Measurements from ENCODE around the gene PCDHGA10.
A peak's percentile ranks its signal among the peaks of the same experiment; 100 is the strongest.
"Not testable (repeated sequence)": the region's sequence is repeated elsewhere in the genome, so short reads cannot be mapped to it uniquely, and the experiment has no call there.

Gene PCDHGA10

DNA sequence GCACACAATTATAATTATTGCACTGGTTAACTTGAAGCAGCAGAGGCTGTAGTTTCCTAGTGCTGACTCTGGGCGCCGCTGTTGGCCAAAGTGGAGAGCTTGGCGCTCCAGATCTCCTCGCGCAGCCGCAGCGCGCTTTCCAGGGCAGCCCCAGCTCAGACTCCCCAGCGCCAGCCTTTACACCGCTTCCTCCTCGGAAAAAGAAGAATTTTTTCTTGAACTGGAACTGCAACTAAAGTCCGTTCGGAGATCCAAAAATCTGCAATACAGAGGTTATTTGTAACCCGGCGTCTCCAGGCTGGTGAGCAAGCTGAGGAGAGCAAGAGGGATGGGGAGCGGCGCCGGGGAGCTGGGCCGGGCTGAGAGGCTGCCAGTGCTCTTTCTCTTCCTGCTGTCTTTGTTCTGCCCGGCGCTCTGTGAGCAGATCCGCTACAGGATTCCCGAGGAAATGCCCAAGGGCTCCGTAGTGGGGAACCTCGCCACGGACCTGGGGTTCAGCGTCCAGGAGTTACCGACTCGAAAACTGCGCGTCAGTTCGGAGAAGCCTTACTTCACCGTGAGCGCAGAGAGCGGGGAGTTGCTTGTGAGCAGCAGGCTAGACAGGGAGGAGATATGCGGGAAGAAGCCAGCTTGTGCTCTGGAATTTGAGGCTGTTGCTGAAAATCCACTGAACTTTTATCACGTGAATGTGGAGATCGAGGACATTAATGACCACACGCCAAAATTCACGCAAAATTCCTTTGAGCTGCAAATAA is 25.1 kb upstream of the PCDHGA10 start, which contains the start of gene PCDHGB4:
TSS of gene PCDHGB4 (plus strand) at position 142 of the 755 bp plus-strand sequence. CDS start at position 329, 187 bp downstream.
- H3K27ac ChIP-seq: not testable (repeated sequence)
- TF ChIP-seq, protein P1, sequence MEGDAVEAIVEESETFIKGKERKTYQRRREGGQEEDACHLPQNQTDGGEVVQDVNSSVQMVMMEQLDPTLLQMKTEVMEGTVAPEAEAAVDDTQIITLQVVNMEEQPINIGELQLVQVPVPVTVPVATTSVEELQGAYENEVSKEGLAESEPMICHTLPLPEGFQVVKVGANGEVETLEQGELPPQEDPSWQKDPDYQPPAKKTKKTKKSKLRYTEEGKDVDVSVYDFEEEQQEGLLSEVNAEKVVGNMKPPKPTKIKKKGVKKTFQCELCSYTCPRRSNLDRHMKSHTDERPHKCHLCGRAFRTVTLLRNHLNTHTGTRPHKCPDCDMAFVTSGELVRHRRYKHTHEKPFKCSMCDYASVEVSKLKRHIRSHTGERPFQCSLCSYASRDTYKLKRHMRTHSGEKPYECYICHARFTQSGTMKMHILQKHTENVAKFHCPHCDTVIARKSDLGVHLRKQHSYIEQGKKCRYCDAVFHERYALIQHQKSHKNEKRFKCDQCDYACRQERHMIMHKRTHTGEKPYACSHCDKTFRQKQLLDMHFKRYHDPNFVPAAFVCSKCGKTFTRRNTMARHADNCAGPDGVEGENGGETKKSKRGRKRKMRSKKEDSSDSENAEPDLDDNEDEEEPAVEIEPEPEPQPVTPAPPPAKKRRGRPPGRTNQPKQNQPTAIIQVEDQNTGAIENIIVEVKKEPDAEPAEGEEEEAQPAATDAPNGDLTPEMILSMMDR (conservative IDR thresholded peaks at IDR 0.05): peak; percentile 75

DNA sequence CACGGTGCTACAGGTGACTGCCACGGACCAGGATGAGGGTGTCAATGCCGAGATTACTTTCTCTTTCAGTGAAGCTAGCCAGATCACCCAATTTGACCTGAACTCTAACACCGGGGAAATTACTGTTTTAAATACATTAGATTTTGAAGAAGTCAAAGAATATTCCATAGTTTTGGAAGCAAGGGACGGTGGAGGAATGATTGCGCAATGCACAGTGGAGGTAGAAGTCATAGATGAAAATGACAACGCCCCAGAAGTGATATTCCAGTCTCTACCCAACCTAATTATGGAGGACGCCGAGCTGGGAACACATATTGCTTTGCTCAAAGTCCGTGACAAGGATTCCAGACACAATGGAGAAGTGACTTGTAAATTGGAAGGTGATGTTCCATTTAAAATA is 24.1 kb upstream of the PCDHGA10 start:
- TF ChIP-seq ZFX (IDR thresholded peaks at IDR 0.05): no peak
- TF ChIP-seq, protein P1 (conservative IDR thresholded peaks at IDR 0.05): no peak
- no peak overlapping the region for H3K27ac ChIP-seq

DNA sequence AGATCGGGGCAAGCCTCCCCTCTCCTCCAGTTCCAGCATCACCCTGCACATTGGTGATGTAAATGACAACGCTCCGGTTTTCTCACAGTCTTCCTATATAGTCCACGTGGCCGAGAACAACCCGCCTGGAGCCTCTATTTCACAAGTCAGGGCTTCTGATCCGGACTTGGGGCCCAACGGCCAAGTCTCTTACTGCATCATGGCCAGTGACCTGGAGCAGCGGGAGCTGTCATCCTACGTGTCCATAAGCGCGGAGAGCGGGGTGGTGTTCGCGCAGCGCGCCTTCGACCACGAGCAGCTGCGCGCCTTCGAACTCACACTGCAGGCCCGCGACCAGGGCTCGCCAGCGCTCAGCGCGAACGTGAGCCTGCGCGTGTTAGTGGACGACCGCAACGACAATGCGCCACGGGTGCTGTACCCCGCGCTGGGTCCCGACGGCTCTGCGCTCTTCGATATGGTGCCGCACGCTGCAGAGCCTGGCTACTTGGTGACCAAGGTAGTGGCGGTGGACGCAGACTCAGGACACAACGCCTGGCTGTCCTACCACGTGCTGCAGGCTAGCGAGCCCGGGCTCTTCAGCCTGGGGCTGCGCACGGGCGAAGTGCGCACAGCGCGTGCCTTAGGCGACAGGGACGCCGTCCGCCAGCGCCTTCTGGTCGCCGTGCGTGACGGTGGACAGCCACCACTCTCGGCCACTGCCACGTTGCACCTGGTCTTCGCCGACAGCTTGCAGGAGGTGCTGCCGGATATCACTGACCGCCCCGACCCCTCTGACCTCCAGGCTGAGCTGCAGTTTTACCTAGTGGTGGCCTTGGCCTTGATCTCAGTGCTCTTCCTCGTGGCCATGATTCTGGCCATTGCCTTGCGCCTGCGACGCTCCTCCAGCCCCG is 23.4 kb upstream of the PCDHGA10 start:
- no peak for TF ChIP-seq ZFX (IDR thresholded peaks at IDR 0.05)
- TF ChIP-seq, protein P1 (conservative IDR thresholded peaks at IDR 0.05): no peak
- H3K27ac ChIP-seq: no peak overlapping the region

DNA sequence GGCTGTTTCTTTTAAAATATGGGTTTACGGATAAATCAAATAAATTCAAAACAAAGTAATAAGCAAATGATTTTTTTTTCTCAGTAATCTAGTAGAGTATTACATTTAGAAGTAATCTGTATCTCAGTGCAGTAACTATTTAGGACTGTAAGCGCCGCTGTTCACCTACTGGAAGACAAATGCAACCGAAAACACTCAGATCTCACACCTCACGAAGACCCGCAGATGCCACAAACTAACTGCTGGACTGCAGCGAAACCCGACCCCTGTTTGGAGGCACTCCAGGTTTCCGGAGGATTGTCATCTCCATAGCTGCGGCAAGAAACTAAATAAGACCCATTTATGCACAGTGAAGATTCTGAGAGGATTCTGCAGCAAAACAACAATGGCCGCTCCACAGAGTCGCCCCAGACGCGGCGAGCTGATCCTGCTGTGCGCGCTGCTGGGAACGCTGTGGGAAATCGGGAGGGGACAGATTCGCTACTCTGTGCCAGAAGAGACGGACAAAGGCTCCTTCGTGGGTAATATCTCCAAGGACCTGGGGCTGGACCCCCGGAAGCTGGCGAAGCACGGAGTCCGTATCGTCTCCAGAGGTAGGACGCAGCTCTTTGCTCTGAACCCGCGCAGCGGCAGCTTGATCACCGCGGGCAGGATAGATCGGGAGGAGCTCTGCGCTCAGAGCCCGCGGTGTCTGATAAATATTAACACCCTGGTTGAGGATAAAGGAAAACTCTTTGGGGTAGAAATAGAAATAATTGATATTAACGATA is 20.2 kb upstream of the PCDHGA10 start, which contains the start of gene PCDHGA8:
TSS of gene PCDHGA8 (plus strand) at position 205 of the 770 bp plus-strand sequence. CDS start at position 386, 181 bp downstream.
- TF ChIP-seq ZFX (IDR thresholded peaks at IDR 0.05): no peak
- TF ChIP-seq, protein P1 (conservative IDR thresholded peaks at IDR 0.05): peak; percentile 88
- no peak within 1 kb of the TSS for H3K27ac ChIP-seq

DNA sequence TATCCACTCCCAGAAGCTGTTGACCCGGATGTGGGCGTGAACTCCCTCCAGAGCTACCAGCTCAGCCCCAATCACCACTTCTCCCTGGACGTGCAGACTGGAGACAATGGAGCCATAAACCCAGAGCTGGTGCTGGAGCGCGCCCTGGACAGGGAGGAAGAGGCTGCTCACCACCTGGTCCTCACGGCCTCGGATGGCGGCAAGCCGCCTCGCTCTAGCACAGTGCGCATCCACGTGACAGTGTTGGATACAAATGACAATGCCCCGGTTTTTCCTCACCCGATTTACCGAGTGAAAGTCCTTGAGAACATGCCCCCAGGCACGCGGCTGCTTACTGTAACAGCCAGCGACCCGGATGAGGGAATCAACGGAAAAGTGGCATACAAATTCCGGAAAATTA is 19.5 kb upstream of the PCDHGA10 start:
- TF ChIP-seq ZFX (IDR thresholded peaks at IDR 0.05): no peak
- TF ChIP-seq, protein P1 (conservative IDR thresholded peaks at IDR 0.05): no peak
- no peak overlapping the region for H3K27ac ChIP-seq

DNA sequence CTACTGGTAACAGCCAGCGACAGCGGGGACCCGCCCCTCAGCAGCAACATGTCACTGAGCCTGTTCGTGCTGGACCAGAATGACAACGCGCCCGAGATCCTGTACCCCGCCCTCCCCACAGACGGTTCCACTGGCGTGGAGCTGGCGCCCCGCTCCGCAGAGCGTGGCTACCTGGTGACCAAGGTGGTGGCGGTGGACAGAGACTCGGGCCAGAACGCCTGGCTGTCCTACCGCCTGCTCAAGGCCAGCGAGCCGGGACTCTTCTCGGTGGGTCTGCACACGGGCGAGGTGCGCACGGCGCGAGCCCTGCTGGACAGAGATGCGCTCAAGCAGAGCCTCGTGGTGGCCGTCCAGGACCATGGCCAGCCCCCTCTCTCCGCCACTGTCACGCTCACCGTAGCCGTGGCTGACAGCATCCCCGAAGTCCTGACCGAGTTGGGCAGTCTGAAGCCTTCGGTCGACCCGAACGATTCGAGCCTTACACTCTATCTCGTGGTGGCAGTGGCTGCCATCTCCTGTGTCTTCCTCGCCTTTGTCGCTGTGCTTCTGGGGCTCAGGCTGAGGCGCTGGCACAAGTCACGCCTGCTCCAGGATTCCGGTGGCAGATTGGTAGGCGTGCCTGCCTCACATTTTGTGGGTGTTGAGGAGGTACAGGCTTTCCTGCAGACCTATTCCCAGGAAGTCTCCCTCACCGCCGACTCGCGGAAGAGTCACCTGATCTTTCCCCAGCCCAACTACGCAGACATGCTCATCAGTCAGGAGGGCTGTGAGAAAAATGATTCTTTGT is 18.2 kb upstream of the PCDHGA10 start:
- not testable (repeated sequence) for H3K27ac ChIP-seq
